K562 (cell line): ENCODE results near the gene OXNAD1. TPM values are rescaled to one million over a fixed set of nuclear protein-coding genes. Genes with fewer than 3 reads are reported as not detected.

ENCODE experiments used
- AFF4 ChIP-seq: sonication (generic); formaldehyde crosslinking; IDR thresholded peaks from 2 replicates; pipeline ENCODE4 v1.8.0; 2023; ENCODE audit warnings: mild to moderate bottlenecking, missing genetic modification reagents
- BACH1 ChIP-seq: fragments of 200-800 bp; sonication (Bioruptor generic); IDR thresholded peaks from 2 replicates; pipeline ENCODE4 v1.6.1; 2016; ENCODE audit warnings: missing genetic modification characterization, missing compliant biosample characterization
- BCOR ChIP-seq: fragments of 450-650 bp; IDR thresholded peaks from 2 replicates; pipeline ENCODE4 v1.6.1; 2016
- DMBX1 ChIP-seq: fragments of 250-450 bp; sonication (Bioruptor Pico); IDR thresholded peaks from 2 replicates; pipeline ENCODE4 v1.8.0; 2022; ENCODE audit warnings: inconsistent platforms, mild to moderate bottlenecking, moderate library complexity, borderline replicate concordance
- E2F4 ChIP-seq: sonication (generic); formaldehyde crosslinking; IDR thresholded peaks from 2 replicates; pipeline ENCODE4 v1.8.0; 2022; ENCODE audit warnings: mild to moderate bottlenecking, low read depth, missing genetic modification reagents
- MLX ChIP-seq, 2 experiments: fragments of 450-650 bp in 1 of 2; sonication (generic) in 1 of 2; formaldehyde crosslinking; conservative IDR thresholded peaks; 2 replicates each; pipeline versions ENCODE4 v1.4.0 to v1.8.1; 2020 to 2022; ENCODE audit warnings: mild to moderate bottlenecking in 1 of 2, missing genetic modification reagents in 1 of 2
- NFXL1 ChIP-seq: fragments of 450-650 bp; formaldehyde crosslinking; IDR thresholded peaks from 2 replicates; pipeline ENCODE4 v1.4.0; 2021; ENCODE audit warnings: mild to moderate bottlenecking
- PCBP1 ChIP-seq: fragments of 200-400 bp; formaldehyde crosslinking; IDR thresholded peaks from 2 replicates; pipeline ENCODE4 v1.6.1; 2018; ENCODE audit warnings: mild to moderate bottlenecking, low read depth, low read length; ENCODE audit not compliant: poor library complexity, severe bottlenecking
- PKNOX1 ChIP-seq: fragments of 450-650 bp; IDR thresholded peaks from 2 replicates; pipeline ENCODE4 v1.6.1; 2016
- POU5F1 ChIP-seq: fragments of 150-350 bp; IDR thresholded peaks from 2 replicates; pipeline ENCODE4 v1.6.1; 2014; ENCODE audit warnings: borderline replicate concordance, low read length, low read depth, mild to moderate bottlenecking; ENCODE audit not compliant: partially characterized antibody
- ZBTB11 ChIP-seq, 3 experiments: fragments of 200-800 bp in 1 of 3; fragments of 250-450 bp in 1 of 3; fragments of 450-650 bp in 1 of 3; sonication (Bioruptor Pico) in 1 of 3; sonication (Bioruptor generic) in 1 of 3; formaldehyde crosslinking in 1 of 3; IDR thresholded peaks; 2 replicates each; pipeline versions ENCODE4 v1.6.1 to v1.8.0; 2016 to 2022; ENCODE audit warnings: mild to moderate bottlenecking in 2 of 3, missing genetic modification characterization in 2 of 3, missing compliant biosample characterization in 1 of 3, moderate library complexity in 1 of 3
- ZFPM2 ChIP-seq: fragments of 250-450 bp; sonication (Bioruptor Pico); IDR thresholded peaks from 2 replicates; pipeline ENCODE4 v1.5.1; 2022; ENCODE audit warnings: mild to moderate bottlenecking
- ZFX ChIP-seq: sonication (generic); formaldehyde crosslinking; IDR thresholded peaks from 2 replicates; pipeline ENCODE4 v1.8.0; 2022; ENCODE audit warnings: mild to moderate bottlenecking, missing genetic modification reagents, moderate library complexity
- ZNF143 ChIP-seq: sonication (generic); formaldehyde crosslinking; IDR thresholded peaks from 2 replicates; pipeline ENCODE4 v1.9.0; 2022; ENCODE audit warnings: mild to moderate bottlenecking, missing genetic modification reagents
- ZNF311 ChIP-seq: fragments of 250-450 bp; sonication (Bioruptor Pico); IDR thresholded peaks from 2 replicates; pipeline ENCODE4 v1.4.0; 2020; ENCODE audit warnings: mild to moderate bottlenecking, moderate library complexity
- ZNF57 ChIP-seq: fragments of 450-650 bp; formaldehyde crosslinking; IDR thresholded peaks from 2 replicates; pipeline ENCODE4 v1.4.0; 2020; ENCODE audit warnings: mild to moderate bottlenecking, moderate library complexity
- polyA plus RNA-seq, 8 experiments: library from polyadenylated mRNA; depleted of rRNA in 4 of 8; stranded (reverse) in 5 of 8; unstranded in 3 of 8; fragments of >200 nt; fragmentation: Nextera tagmentation in 2 of 8; fragmentation: Illumina TruSeq in 1 of 8; extraction: Ambion mirVana in 2 of 8; extraction: Trizol in 1 of 8; gene quantifications; 2 replicates each; pipeline versions ENCODE4 v1.2.1 to v1.2.3, GENCODE V29; 2011 to 2014; ENCODE audit warnings: inconsistent platforms in 1 of 8, missing spikeins in 1 of 8
- total RNA-seq, 7 experiments: library from RNA; depleted of rRNA in 6 of 7; stranded (reverse); fragments of >200 nt in 6 of 7; fragmentation: Illumina TruSeq in 2 of 7; extraction: Trizol in 2 of 7; gene quantifications; 2 replicates each; pipeline versions ENCODE4 v1.2.1 to v1.2.3, GENCODE V29; 2011 to 2021; ENCODE audit warnings: low replicate concordance in 1 of 7

OXNAD1 gene
- total and polyA plus RNA-seq, 9 of the 15 experiments (the other 6 are each of a cell fraction or from before 2014, with no cell fraction given): 12.8 to 44.4 (median 41.1) TPM

- TF ChIP-seq E2F4 (CRISPR knock-in tag) (no peak), ZFPM2 (CRISPR knock-in tag) (no peak), BCOR (no peak), AFF4 (CRISPR knock-in tag) (no peak; the same call in 1 of the 2 replicates), POU5F1 (no peak), PKNOX1 (peak; percentile 18; the same call in 1 of the 2 replicates), ZNF311 (CRISPR knock-in tag) (no peak), DMBX1 (no peak), ZNF143 (CRISPR knock-in tag) (no peak), MLX (CRISPR knock-in tag; conservative IDR thresholded peaks at IDR 0.05) (no peak), NFXL1 (no peak), PCBP1 (no peak), ZFX (CRISPR knock-in tag) (0 out of 2 replicates have a peak, but pooled peaks have one; percentile 30), ZNF57 (no peak), BACH1 (tag) (no peak), ZBTB11 (CRISPR knock-in tag; IDR thresholded peaks at IDR 0.05) (no peak)
These were observed 21.9 kb downstream of the OXNAD1 start (continued) for GRCh38 chr3:16286751-16287543.
